DOHH2 (cell line): Measurements from ENCODE around the gene PNMA8C.
A peak's percentile ranks its signal among the peaks of the same experiment; 100 is the strongest.

ENCODE experiments used
- H3F3A ChIP-seq: fragments of 200-600 bp; sonication (generic), shearing (Covaris generic); 2 replicates; pipeline ENCODE4 v1.6.0; 2016; ENCODE audit warnings: antibody characterized with exemption, mild to moderate bottlenecking; ENCODE audit not compliant: control insufficient read depth, insufficient read depth
- H3K27ac ChIP-seq: fragments of 200-600 bp; sonication (generic); 2 replicates; pipeline ENCODE4 v1.5.1; 2014; ENCODE audit warnings: low read depth, mild to moderate bottlenecking, low read length, moderate library complexity
- H3K27me3 ChIP-seq: fragments of 200-600 bp; sonication (generic); 2 replicates; pipeline ENCODE4 v1.6.1; 2014; ENCODE audit warnings: mild to moderate bottlenecking, low read length, mixed read lengths; ENCODE audit not compliant: control insufficient read depth
- H3K36me3 ChIP-seq: fragments of 200-600 bp; sonication (generic); 2 replicates; pipeline ENCODE4 v1.6.1; 2014; ENCODE audit warnings: mild to moderate bottlenecking, low read length, moderate library complexity, mixed read lengths; ENCODE audit not compliant: control insufficient read depth
- H3K4me1 ChIP-seq: fragments of 200-600 bp; sonication (generic); 2 replicates; pipeline ENCODE4 v1.6.1; 2014; ENCODE audit warnings: mild to moderate bottlenecking, low read length, mixed read lengths; ENCODE audit not compliant: control insufficient read depth
- H3K4me2 ChIP-seq: fragments of 200-600 bp; sonication (generic); 2 replicates; pipeline ENCODE4 v1.6.0; 2014; ENCODE audit warnings: mild to moderate bottlenecking, low read length, moderate library complexity
- H3K4me3 ChIP-seq: fragments of 200-600 bp; sonication (generic); 2 replicates; pipeline ENCODE4 v1.5.1; 2014; ENCODE audit warnings: mild to moderate bottlenecking, low read length, mixed read lengths
- H3K79me2 ChIP-seq: fragments of 200-600 bp; sonication (generic); 2 replicates; pipeline ENCODE4 v1.6.1; 2014; ENCODE audit warnings: mild to moderate bottlenecking, low read length, mixed read lengths; ENCODE audit not compliant: control insufficient read depth
- H3K9me2 ChIP-seq: fragments of 200-600 bp; sonication (generic); replicated peaks from 2 replicates; pipeline ENCODE4 v1.6.1; 2014; ENCODE audit warnings: mild to moderate bottlenecking, low read length, mixed read lengths; ENCODE audit not compliant: control insufficient read depth
- H3K9me3 ChIP-seq: fragments of 200-600 bp; sonication (generic); 2 replicates; pipeline ENCODE4 v1.6.1; 2014; ENCODE audit warnings: antibody characterized with exemption, low read length, mixed read lengths; ENCODE audit not compliant: control insufficient read depth, insufficient read depth
- H4K20me1 ChIP-seq: fragments of 200-600 bp; sonication (generic); 2 replicates; pipeline ENCODE4 v1.6.0; 2014; ENCODE audit warnings: low read depth, mild to moderate bottlenecking, antibody characterized with exemption, low read length, moderate library complexity; ENCODE audit not compliant: control insufficient read depth, insufficient read depth
- CTCF ChIP-seq: fragments of 200-600 bp; sonication (generic); IDR thresholded peaks from one replicate; pipeline ENCODE4 v1.5.1; 2014; ENCODE audit warnings: antibody characterized with exemption, mild to moderate bottlenecking, low read depth, low read length; ENCODE audit not compliant: poor library complexity, severe bottlenecking
- EZH2phosphoT487 ChIP-seq: fragments of 200-600 bp; sonication (generic); IDR thresholded peaks from 2 replicates; pipeline ENCODE4 v1.6.1; 2017; ENCODE audit warnings: borderline replicate concordance, mild to moderate bottlenecking, antibody characterized with exemption, low read length, moderate library complexity, mixed read lengths

The PNMA8C gene

DNA sequence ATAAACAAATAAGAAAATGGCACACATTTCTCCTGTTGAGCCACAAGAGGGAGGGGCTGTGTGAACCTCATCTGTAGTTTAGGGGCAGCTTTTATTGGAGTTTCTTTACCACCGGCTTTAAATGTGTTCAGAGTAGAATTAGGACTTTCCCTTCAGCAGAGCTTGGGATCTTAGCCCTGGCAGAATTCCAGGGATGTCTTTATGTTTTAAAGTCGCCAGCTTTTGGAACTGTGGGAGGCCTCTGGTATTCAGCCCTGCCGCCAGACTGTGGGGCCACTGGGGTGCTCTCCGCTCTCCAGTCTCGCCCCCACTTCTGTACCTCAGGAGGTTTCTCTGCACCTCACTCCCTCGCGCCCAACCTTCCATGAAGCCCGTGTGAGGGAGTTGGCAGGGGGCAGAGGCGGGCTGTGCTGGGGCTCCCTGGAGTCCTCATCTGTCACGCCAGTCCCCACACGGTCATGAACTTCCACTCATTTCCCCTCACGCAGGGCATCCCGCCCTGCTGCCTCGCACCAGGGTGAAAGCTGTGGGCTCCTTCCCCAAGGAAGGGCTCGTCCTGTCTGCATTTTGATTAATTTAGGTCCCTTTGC, 46.9 kb downstream of the PNMA8C start:
- Histone ChIP-seq H3K27me3 (no peaks in the 10 kb centered on the region), H4K20me1 (peaks cover 9% of the 10 kb centered on the region; the same call in 1 of the 2 replicates), H3K27ac (no peak overlapping the region), H3K36me3 (peaks cover 92% of the 10 kb centered on the region), H3K4me3 (no peak overlapping the region), H3K4me1 (peaks cover 25% of the 10 kb centered on the region), H3K79me2 (peaks cover 46% of the 10 kb centered on the region), H3K9me3 (no peaks in the 10 kb centered on the region), H3K9me2 (no peaks in the 10 kb centered on the region), H3K4me2 (no peak overlapping the region), H3F3A (peaks cover 2% of the 10 kb centered on the region; the same call in 1 of the 2 replicates)
- TF ChIP-seq EZH2phosphoT487 (no peak), CTCF (no peak)

- Histone ChIP-seq H3F3A (peaks cover 2% of the 10 kb centered on the region; the same call in 1 of the 2 replicates), H3K27me3 (no peaks in the 10 kb centered on the region), H3K9me2 (no peaks in the 10 kb centered on the region), H3K9me3 (no peaks in the 10 kb centered on the region), H3K4me3 (no peak overlapping the region), H3K4me1 (peaks cover 25% of the 10 kb centered on the region), H3K36me3 (peaks cover 95% of the 10 kb centered on the region), H3K79me2 (peaks cover 47% of the 10 kb centered on the region), H3K27ac (no peak overlapping the region), H3K4me2 (no peak overlapping the region), H4K20me1 (peaks cover 9% of the 10 kb centered on the region; the same call in 1 of the 2 replicates)
- no peak for TF ChIP-seq EZH2phosphoT487
- no peak for TF ChIP-seq CTCF
Measured at GRCh38 chr19:46381346-46381745, 47.4 kb downstream of the PNMA8C start.

GRCh38 chr19:46380690-46381089, 48.0 kb downstream of the PNMA8C start:
- peak overlapping the region; percentile 37; the same call in 1 of the 2 replicates for H3K4me2 ChIP-seq
- no peak overlapping the region for H3K4me3 ChIP-seq
- peaks cover 96% of the 10 kb centered on the region for H3K36me3 ChIP-seq
- TF ChIP-seq EZH2phosphoT487, result no peak
- no peak for TF ChIP-seq CTCF
- no peaks in the 10 kb centered on the region for H3K9me2 ChIP-seq
- peaks cover 9% of the 10 kb centered on the region; the same call in 1 of the 2 replicates for H4K20me1 ChIP-seq
- peaks cover 47% of the 10 kb centered on the region for H3K79me2 ChIP-seq
- H3K4me1 ChIP-seq, result peaks cover 25% of the 10 kb centered on the region
- no peaks in the 10 kb centered on the region for H3K9me3 ChIP-seq
- peak overlapping the region; percentile 37; the same call in 1 of the 2 replicates for H3K27ac ChIP-seq
- peaks cover 2% of the 10 kb centered on the region; the same call in 1 of the 2 replicates for H3F3A ChIP-seq
- H3K27me3 ChIP-seq, result no peaks in the 10 kb centered on the region
